ENCODE data around the gene PYGB. TPM values are rescaled to one million over a fixed set of nuclear protein-coding genes. Genes with fewer than 3 reads are reported as not detected.

The PYGB gene
- total RNA-seq, 2 donors from 2014 or later = 211 to 295 TPM

DNA sequence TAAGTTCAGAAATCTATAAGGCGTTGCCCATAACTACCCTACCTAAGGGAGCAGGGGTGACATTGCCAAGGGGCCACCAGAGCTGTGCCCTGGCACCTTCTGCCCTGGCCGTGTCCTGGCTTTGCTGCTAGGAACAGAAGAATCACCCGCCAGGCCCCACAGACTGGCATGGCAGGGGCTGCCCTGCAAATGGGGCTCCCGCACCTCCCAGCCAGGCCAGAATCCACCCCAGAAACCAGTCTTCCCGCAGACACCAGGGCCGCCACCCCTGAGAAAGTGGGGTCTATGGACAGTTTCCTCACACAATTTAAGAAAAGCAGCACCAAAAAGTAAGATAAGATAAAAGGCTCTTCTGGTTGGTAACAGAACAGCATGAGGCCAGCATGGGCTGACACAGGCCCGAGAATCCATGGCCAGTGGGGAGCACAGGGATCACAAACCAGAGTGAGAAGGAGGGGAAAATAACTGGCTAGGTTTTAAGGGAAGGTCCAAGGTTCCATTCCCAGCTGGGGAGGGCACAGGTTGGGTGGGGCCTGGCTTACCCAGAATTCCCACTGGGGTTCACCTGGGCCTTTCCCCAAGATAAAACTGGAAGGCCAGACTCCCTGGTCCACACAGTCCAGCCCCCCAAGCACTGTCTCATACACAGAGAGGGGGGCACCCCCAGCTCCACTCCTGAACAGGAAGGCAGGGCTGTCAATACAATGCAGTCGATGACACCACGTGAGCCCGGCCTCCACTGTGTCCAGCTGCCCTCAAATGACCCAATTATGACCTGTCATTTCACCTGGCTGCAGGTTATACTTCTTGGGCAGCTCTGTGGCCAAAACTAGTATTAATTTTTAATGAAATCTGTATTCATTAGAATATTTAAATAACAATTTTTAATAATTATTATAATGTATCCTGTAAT lies 59.4 kb downstream of the PYGB start:
- Histone ChIP-seq H3K9me3 (no peaks in the 10 kb centered on the region), H3K27me3 (no peaks in the 10 kb centered on the region), H3K4me1 (peaks cover 21% of the 10 kb centered on the region), H3K4me3 (no peak overlapping the region), H3K27ac (no peak overlapping the region), H3K36me3 (no peaks in the 10 kb centered on the region), H3K9ac (ENCODE audit: low read depth in 2 of 2, low read length in 2 of 2) (no peak overlapping the region)
- intact Hi-C loops (cut with DNase I) = no loop called here
- TF ChIP-seq, protein P1, sequence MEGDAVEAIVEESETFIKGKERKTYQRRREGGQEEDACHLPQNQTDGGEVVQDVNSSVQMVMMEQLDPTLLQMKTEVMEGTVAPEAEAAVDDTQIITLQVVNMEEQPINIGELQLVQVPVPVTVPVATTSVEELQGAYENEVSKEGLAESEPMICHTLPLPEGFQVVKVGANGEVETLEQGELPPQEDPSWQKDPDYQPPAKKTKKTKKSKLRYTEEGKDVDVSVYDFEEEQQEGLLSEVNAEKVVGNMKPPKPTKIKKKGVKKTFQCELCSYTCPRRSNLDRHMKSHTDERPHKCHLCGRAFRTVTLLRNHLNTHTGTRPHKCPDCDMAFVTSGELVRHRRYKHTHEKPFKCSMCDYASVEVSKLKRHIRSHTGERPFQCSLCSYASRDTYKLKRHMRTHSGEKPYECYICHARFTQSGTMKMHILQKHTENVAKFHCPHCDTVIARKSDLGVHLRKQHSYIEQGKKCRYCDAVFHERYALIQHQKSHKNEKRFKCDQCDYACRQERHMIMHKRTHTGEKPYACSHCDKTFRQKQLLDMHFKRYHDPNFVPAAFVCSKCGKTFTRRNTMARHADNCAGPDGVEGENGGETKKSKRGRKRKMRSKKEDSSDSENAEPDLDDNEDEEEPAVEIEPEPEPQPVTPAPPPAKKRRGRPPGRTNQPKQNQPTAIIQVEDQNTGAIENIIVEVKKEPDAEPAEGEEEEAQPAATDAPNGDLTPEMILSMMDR (IDR thresholded peaks at IDR 0.05) = no peak
- DNase-seq = no peak

DNA sequence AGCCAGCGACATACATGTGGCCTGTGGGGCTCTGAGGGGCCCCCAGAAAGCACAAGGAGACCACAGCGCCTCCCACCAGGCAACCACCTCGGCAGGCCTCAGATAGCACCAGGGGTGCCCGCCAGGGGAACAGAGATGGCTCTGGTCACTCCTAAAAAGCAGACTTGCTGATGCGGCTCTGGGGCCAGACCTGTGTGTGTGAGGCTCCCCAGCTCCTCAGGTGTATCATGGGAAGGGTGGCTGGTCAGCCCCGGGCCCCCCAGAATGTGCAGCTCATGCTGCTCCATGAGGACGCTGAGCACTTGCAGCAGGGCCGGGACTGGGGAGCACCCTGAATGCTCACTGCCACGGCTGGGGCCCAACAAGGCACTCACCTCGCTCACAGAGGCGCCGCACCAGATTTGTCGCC lies 60.2 kb downstream of the PYGB start:
- Histone ChIP-seq H3K36me3 (no peaks in the 10 kb centered on the region), H3K9me3 (no peaks in the 10 kb centered on the region), H3K4me1 (peaks cover 21% of the 10 kb centered on the region), H3K9ac (ENCODE audit: low read depth in 2 of 2, low read length in 2 of 2) (no peak overlapping the region), H3K27me3 (no peaks in the 10 kb centered on the region), H3K4me3 (no peak overlapping the region), H3K27ac (no peak overlapping the region)
- TF ChIP-seq, protein P1 (IDR thresholded peaks at IDR 0.05) = no peak
- no peak for DNase-seq
- intact Hi-C loops (cut with DNase I) = no loop called here

DNA sequence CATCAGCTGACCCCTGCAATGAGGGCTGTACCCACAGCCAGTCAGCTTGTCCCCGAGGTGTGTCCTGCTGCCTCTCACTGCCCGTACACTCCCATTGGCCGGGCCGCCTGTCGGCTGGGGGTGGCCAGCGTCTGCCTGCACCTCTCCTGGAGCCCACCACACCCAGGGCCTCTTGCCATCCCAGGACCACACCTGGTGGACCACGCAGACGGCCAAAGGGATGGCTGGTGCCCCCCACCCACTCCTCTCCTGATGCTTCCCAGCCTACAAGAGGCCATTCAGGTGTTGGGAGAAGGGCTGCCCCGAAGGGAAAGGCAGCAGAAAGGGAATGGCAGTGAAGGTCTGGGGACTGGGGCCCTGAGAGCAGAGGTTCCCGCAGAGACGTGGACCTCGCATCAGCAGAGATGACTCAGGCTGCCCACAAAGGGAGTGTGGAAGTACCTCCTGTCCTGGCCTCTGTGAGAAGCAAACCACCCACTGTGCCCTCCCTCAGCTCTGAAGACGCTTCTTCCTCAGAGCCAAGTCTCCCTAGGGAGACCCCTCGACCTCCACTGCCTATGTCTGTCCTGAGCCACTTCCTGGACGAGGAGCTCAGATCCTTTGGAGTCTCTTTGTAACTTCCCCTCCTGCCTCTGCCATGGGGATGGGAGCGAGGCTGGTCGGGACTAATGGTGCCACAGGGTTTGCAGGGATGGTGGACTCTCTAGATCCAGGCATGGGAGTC lies 60.9 kb downstream of the PYGB start:
- H3K4me1 ChIP-seq = peaks cover 21% of the 10 kb centered on the region
- H3K9ac ChIP-seq (ENCODE audit: low read depth in 2 of 2, low read length in 2 of 2) = peak overlapping the region in 1 of 2 donors; percentile 77
- H3K4me3 ChIP-seq = no peak overlapping the region
- no peaks in the 10 kb centered on the region for H3K27me3 ChIP-seq
- DNase-seq = no peak
- intact Hi-C loops (cut with DNase I) = no loop called here
- no peaks in the 10 kb centered on the region for H3K36me3 ChIP-seq
- TF ChIP-seq, protein P1 (IDR thresholded peaks at IDR 0.05) = no peak
- peak overlapping the region; percentile 95 for H3K27ac ChIP-seq
- no peaks in the 10 kb centered on the region for H3K9me3 ChIP-seq

DNA sequence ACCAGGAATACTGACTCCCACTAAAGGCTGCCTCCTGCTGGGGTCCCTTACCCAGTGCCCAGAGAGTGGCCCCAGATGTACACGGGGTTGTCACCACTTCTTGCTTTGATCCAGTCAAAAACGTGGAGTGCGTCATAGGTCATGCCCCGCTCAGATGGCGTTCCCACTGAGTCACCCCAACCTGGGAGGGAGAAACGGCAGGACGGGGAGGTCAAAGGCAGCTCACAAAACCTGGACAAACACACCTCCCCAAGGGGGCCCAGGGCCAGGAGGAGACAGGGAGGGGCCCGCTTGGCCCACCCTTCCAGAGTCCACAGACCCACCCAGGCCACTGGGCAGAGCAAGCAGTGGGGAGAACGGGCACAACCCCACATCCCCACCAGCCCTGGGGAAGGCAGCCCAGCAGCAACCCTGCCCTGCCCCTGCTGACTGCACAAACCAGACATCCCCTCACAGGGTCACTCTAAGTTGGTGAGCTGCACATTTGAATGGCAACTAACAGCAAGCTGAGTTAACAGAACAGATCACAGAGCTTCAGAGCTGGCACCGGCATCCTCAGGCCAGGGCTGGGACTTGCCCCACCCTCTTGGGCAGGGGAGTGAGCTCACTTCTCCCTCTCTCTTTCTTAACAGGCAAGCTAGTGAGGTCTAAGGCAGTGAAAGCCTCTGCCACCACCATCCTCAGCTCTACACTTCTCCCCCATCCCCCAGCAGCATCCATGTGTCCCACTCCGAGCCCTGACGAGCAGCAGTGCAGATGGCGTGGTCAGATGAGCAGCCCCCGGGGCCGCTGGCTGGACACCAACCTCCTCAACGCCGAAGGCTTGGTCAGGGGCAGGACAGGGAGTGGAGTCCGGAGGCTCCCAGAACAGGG lies 61.7 kb downstream of the PYGB start:
- intact Hi-C loops (cut with DNase I) = no loop called here
- Histone ChIP-seq H3K9ac (ENCODE audit: low read depth in 2 of 2, low read length in 2 of 2) (peak overlapping the region; percentile 3 to 77), H3K4me3 (no peak overlapping the region), H3K27ac (peak overlapping the region; percentile 95), H3K27me3 (no peaks in the 10 kb centered on the region), H3K36me3 (no peaks in the 10 kb centered on the region), H3K4me1 (peaks cover 21% of the 10 kb centered on the region), H3K9me3 (no peaks in the 10 kb centered on the region)
- DNase-seq = peak; percentile 74
- TF ChIP-seq, protein P1 (IDR thresholded peaks at IDR 0.05) = no peak
